ENCODE data around the gene MAP7.

MAP7 gene

GRCh38 chr6:136528477-136528876 is 21.7 kb downstream of the MAP7 start:
- no peak for DNase-seq (ENCODE audit: low read depth)

DNA sequence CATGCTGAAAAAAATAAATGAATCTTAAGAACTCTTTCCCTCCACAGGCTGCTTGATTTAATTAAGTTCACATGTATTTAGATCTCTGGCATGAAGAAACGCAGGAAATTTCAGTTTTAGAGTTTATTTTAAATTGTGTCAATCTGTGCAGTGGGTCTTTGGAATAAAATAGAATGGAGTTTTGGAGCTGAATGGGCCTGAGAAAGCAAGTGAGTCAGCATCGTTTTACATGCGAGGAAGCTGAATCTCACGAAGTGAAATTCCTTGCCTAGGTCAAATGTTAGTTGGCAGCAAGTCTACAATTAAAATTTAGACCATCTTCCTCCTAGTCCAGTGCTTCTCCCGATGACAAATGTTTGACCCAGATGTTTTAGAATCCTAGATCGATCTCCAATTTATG is 22.4 kb downstream of the MAP7 start:
- DNase-seq (ENCODE audit: low read depth) = no peak

- no peak for DNase-seq (ENCODE audit: low read depth)
Measured at GRCh38 chr6:136526937-136527336, 23.3 kb downstream of the MAP7 start.

DNA sequence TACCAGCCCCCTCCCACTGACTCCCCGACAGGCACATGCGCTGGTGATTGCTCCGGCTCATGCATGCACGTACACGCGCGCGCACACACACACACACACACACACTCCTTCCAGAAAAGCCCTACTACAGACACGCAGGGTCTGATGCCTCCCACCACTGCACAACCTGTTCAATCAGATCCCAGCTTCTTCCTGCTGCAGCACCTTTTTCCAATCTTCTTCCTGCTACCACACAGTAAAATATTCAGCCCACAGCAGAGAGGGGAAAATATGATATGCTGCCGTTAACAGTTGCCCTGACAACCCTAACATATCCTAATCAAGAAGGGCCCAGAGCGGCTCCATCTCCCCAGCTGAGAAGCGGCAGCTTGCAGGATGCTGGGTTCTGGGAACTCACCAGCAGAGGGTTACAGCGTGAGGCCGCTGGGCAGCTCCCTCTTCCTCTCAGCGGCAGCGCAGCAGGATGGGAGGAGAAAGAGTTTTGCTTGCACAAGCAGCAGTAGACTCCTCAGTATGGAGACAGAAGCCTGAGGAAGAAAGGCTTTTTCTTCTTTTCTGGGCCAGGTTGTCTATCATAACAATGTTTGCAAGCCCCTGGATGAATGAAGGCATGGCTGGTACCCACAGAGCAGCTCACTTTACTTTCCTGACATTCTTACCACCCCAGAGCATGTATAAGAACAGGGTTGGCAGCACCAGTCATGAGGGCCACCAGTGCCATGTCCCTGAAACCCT is 23.9 kb downstream of the MAP7 start:
- no peak for DNase-seq (ENCODE audit: low read depth)

- DNase-seq (ENCODE audit: low read depth) = no peak
Measured at GRCh38 chr6:136525586-136526195, 24.5 kb downstream of the MAP7 start.

DNA sequence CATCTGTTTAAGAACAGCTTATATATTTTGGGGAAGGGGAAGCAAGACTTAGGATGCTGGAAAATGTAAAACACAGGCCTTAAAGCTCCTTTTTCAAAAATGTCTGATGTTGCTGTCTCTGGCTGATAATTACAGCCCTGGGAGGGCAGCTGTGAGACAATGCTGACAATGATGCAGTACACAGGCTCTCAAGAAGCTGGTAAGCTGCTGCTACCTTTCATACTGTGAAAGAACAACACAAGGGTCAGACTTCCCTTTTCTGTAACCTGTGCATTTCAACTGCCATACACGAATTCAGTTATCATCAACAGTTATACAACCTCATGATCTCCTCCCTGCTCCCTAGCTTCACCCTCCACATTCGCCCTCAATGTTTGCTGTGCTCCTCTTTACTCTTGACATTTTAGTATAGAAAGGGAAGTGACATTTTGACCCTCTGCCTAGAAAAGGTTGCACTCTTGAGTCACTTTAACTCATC is 25.2 kb downstream of the MAP7 start:
- no peak for DNase-seq (ENCODE audit: low read depth)

DNA sequence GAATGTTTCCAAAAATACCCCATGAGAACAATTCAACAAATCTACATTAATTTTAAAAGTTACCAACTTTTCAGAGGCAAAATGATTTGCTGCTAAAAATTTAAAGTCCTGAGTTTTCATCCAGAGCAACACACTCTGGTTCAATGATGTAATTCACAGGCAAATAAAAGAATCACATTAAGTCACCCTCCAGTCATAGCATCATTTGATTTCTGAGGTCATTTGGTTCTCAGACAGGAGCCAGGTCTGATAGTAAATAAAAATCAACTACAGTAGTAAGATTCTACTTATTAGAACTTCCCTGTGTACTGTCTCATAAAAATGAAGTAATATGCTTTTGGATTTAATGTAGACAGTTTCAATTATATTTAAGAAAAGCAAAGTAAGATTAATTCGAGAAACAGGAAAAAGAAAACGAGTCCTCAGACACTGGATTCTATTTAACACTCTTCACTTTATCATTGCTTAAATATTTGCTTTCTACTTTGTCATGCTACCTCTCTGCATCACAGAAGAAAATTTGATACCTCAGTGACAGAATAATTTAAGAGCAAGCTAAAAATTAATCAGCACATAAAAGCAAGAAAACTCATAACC is 25.8 kb downstream of the MAP7 start:
- no peak for DNase-seq (ENCODE audit: low read depth)

DNA sequence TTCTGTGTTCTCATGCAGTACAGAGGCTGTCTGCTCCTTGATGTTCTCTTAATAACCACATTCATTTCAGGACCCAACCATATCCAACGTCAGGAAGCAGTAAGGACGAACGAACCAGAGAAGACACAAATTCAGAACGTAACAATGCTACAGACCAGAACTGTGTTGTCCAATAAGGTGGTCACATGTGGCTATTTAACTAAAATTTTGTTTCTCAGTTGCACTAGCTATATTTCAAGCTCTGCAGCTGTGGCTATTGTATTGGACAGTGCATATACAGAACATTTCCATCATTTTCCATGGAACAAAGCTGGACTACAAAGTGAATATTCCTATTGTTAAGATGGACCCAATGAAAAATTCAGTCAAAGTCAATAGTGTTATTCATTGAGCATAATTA is 27.0 kb downstream of the MAP7 start:
- DNase-seq (ENCODE audit: low read depth) = no peak

GRCh38 chr6:136522636-136523035 is 27.6 kb downstream of the MAP7 start:
- no peak for DNase-seq (ENCODE audit: low read depth)

DNA sequence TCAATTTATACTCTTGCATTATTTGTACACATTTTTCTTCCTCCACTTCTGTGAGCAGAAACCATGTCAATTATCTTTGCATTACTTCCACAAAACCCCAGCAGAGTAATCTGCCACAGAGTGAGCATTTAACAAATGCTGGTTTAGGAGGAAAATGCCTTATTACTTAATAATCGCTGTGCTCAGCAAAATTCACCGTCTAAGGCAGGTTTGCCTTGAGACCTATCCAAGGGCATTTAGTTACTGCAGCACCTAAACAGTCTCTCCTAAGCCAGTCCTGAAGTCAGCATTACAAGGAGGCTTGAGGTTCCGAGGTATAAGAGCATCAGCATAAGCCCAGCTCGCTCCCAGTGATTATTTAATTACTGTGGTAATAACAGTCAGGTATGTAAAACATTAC is 28.3 kb downstream of the MAP7 start:
- no peak for DNase-seq (ENCODE audit: low read depth)

DNA sequence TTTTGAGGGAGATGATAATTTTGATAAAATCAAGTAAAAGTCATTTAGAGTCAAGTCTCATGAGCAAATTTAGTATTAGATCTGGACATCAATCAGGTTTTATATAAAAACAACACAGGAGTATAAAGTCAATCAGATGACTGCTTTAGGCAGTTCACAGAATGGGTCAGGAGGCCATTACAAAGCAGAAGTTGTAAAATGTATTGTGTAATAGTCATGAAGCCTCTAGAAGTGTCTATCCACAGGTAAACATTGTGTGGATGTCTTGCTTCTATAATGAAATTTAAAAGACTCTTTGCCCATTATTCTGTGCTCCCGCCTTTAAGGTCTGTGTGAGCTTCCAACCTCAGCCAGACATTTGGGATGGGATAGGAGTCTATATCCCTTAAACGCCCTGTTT is 28.8 kb downstream of the MAP7 start:
- no peak for DNase-seq (ENCODE audit: low read depth)

DNA sequence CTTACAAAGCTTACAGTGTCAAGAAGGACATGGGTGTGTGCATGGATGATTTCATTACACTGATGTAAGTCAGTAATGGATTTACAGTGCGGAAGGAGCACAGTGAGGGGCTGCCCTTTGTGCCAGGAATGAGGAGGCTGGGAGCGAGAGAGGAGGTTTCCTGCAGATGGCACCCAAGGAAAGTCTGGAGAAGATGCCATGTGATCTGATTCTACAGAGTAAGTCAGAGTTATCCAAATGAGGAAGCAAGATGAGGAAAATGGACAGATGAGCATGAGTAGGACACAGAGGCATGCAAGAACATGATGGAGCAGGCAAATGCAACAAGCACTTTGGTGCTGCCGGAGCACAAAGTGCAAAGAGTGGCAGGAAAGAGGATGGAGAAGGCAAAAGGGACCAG is 29.7 kb downstream of the MAP7 start:
- no peak for DNase-seq (ENCODE audit: low read depth)

DNA sequence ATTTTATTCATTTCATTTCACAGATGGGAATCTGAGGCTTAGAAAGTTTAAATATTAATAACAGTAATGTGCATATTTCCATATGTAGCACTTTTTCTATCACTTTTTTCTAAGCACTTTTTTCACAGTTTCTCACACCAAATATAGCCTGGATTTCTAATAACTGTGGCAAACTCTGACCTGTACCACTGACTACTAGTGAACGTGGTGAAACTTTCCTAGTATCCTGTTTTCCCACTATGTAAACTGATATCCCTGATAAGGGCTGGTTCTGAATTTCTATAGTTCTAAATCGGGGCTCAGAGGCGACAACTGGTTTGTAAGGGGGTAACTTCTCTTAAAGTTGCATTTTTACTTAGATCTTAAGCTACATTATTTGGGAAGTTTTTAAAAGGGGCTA is 32.6 kb downstream of the MAP7 start:
- DNase-seq (ENCODE audit: low read depth) = no peak

GRCh38 chr6:136517002-136517401 is 33.2 kb downstream of the MAP7 start:
- no peak for DNase-seq (ENCODE audit: low read depth)

- no peak for DNase-seq (ENCODE audit: low read depth)
Measured at GRCh38 chr6:136514591-136514990, 35.6 kb downstream of the MAP7 start.

DNA sequence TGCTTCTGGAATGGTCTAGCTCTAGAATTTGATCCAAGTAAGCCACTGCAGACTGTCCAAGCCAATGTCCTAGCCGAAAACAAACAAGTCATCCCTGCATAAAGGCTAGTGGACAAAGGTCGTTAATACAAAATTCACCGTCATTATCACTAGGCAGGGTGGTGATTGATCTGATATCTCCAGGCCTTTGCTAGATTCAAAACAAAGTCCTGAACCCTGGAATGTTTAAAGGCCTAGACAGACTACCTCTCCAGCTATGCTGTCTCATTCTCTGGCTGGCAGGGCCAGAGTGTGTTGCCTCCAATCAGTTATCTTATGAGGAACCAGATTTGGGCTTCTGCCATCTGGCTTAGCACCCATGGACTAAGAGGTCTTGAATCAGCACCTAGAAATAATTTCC is 38.3 kb downstream of the MAP7 start:
- DNase-seq (ENCODE audit: low read depth) = no peak

GRCh38 chr6:136511397-136511796 is 38.8 kb downstream of the MAP7 start:
- no peak for DNase-seq (ENCODE audit: low read depth)

DNA sequence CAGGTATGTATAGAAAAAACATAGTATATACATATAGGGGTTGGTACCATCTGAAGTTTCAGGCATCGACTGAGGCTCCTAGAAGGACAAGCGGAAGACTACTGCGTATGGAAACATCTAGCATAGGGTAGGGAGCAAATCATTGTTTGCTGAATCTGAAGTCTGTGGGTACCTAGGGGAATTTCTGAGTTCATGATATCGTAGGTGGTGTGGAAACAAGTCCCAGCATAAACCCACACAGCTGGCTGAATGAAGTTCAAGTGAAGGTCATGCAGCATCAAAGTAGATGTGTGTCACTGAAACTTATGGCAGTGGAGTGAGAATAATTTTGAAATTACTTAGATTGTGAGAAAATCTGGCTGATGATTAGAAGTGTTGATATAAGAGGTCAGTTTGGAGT is 39.4 kb downstream of the MAP7 start:
- DNase-seq (ENCODE audit: low read depth) = no peak

DNA sequence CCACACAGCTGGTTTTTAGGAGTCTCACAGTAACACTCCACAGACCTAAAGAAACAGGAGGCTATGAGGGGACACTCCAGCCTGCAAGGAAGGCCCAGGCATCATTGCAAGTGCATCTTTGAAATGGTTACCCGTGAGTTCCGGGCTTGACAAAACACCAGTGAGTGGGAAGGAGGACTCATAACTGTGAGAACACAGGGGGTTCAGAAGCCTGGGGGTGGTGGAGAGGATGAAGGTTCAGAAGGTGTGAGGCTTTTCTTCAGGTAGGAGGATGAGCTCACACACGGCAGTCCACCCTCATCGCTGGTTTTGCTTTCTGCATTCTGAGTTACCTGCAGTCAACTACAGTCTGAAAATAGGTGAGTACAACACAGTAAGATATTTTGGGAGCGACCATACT is 39.9 kb downstream of the MAP7 start:
- no peak for DNase-seq (ENCODE audit: low read depth)

DNA sequence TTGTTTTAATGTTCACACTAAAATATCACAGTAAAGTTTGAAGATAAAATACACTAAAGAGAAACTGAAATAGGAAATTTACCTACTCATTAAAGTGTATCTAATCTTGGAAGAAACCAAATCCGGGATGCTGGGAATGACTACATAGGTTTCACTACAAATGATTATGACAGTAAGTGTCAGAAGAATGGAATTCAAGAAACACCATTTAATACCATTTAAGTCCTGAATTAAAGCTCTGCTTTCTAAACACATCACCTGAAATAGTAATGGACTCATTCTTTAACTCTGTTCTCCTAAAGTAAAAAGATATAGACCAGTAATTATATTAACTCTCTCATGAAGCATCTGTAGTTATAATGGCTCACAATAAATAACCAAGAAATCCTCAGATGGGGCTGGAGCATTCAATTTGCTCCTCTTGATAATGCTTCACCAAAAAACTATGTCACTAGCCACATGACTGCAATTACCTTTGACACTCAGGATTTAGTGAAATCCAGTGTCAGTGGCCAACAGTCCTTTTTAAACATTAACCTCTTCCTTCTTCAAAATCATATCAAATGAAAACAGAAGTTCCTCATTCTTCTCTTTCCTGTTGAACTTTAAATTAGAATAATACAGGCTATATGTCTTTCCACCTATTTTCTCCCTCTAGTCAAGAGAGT is 41.4 kb downstream of the MAP7 start:
- no peak for DNase-seq (ENCODE audit: low read depth)

DNA sequence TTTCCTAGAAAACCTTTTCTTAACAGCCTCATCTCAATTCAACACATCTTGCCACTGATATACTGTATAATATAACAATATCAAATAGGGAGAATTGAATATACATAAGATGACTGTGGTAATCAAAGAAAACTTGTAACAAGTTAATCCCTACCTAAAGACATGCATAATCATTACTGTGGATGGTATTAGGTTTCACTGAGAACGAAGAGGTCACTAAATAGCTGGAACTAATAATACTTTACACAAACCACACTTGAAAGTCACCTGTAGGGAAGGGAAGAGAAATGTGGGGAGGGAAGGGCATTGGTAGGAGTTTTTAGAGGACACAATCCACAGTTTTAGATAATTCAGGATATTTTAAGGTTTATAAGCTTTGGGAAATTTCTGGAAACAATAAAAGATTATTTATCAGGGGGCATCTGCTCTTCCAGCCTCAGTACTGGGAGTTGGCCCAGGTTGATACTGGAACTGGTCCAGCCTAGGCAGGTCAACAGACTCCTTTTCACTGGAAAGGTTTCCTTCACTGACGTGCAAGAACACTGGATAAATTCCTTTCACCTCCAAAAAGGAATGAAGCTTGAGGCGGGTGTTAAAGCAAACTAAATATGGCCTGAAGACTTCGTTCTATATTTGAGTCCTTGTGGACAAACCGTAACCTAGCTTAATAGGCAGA is 44.0 kb downstream of the MAP7 start:
- no peak for DNase-seq (ENCODE audit: low read depth)

GRCh38 chr6:136503303-136504029 is 46.8 kb downstream of the MAP7 start:
- DNase-seq (ENCODE audit: low read depth) = no peak

Measured in non-pigmented ciliary epithelial cell (primary cell).